BJ (cell line): ENCODE measurements around the gene SLC10A7. TPM values are rescaled to one million over a fixed set of nuclear protein-coding genes. Genes with fewer than 3 reads are reported as not detected.
"Not testable (repeated sequence)": the region's sequence is repeated elsewhere in the genome, so short reads cannot be mapped to it uniquely, and the experiment has no call there.

ENCODE experiments used
- CTCF ChIA-PET: fragments of 350-600 bp; formaldehyde crosslinking; extraction: SDS; loops from one replicate; lab custom pipeline; 2021; ENCODE audit warnings: antibody characterized with exemption, inconsistent platforms; lab: Yijun Ruan, JAX
- POLR2A ChIA-PET: fragments of 300-600 bp; sonication (Branson Sonifier 250); formaldehyde crosslinking; extraction: SDS; loops from one replicate; lab custom pipeline; 2021; ENCODE audit warnings: antibody characterized with exemption; lab: Charles Lee
- DNase-seq: peaks from one replicate; pipeline ENCODE4 v3.0.0-alpha.2; 2011; ENCODE audit warnings: low read depth
- H3K27me3 ChIP-seq: 2 replicates; pipeline ENCODE4 v1.6.0; 2011; ENCODE audit warnings: low read length; ENCODE audit not compliant: control insufficient read depth, insufficient read depth
- H3K36me3 ChIP-seq: 2 replicates; pipeline ENCODE4 v1.5.1; 2011; ENCODE audit warnings: low read length; ENCODE audit not compliant: control insufficient read depth, insufficient read depth
- H3K4me3 ChIP-seq: 2 replicates; pipeline ENCODE4 v1.5.1; 2011; ENCODE audit warnings: low read depth, mild to moderate bottlenecking, control low read depth, low read length
- polyA plus RNA-seq: library from polyadenylated mRNA; depleted of rRNA; stranded (reverse); fragments of >200 nt; gene quantifications from 2 replicates; pipeline ENCODE4 v1.2.3, GENCODE V29; 2011
- TF ChIP-seq, protein P1 (sequence below): IDR thresholded peaks from 2 replicates; pipeline ENCODE4 v1.5.1; 2011; ENCODE audit warnings: low read depth, mild to moderate bottlenecking, control low read depth, inconsistent platforms, low read length, moderate library complexity; ENCODE audit not compliant: insufficient read depth

Gene SLC10A7
- polyA plus RNA-seq, 1 experiment: 3.9 TPM

DNA sequence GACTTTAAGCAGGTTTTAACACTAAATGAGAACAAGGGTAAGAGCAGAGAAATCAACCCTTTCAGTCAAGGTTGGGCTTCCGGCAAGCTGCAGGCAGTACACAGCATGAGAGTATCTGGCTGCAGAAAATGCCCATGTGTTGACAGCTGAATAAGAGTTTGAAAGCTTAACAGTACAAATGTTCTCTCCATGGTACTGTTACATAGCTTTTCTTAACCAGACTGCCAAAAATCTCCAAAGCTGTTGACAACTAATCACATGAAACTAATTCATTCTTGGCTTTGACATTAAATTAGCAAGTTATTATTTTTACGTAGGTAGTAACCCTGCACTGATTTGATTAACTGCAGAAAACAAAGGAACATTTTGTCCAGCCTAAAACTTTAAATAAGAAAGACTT is 153.5 kb downstream of the SLC10A7 start:
- POLR2A ChIA-PET: no interaction called here
- Histone ChIP-seq H3K4me3 (no peak overlapping the region), H3K36me3 (no peaks in the 10 kb centered on the region), H3K27me3 (no peaks in the 10 kb centered on the region)
- CTCF ChIA-PET: no interaction called here
- TF ChIP-seq, protein P1, sequence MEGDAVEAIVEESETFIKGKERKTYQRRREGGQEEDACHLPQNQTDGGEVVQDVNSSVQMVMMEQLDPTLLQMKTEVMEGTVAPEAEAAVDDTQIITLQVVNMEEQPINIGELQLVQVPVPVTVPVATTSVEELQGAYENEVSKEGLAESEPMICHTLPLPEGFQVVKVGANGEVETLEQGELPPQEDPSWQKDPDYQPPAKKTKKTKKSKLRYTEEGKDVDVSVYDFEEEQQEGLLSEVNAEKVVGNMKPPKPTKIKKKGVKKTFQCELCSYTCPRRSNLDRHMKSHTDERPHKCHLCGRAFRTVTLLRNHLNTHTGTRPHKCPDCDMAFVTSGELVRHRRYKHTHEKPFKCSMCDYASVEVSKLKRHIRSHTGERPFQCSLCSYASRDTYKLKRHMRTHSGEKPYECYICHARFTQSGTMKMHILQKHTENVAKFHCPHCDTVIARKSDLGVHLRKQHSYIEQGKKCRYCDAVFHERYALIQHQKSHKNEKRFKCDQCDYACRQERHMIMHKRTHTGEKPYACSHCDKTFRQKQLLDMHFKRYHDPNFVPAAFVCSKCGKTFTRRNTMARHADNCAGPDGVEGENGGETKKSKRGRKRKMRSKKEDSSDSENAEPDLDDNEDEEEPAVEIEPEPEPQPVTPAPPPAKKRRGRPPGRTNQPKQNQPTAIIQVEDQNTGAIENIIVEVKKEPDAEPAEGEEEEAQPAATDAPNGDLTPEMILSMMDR: no peak
- no peak for DNase-seq

DNA sequence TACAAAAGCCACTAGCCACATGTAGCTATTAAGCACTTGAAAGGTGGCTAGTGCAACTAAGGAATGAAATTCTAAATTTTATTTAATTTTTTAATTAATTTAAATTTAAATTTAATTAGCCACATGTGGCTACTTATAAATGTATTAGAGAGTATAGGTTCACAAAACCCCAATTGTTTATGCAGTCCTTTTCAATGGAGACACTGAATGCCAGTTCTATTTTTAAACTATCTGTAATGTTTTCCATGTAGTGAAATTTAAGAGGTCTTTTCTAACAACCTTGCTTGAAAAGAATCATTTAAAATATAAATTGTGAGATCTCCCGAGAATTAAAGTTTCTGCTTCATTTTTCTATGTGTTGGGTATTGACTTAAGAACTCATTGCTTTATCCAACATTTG is 154.4 kb downstream of the SLC10A7 start:
- POLR2A ChIA-PET: no interaction called here
- TF ChIP-seq, protein P1: no peak
- no peaks in the 10 kb centered on the region for H3K27me3 ChIP-seq
- no peak for DNase-seq
- H3K36me3 ChIP-seq: no peaks in the 10 kb centered on the region
- no peak overlapping the region for H3K4me3 ChIP-seq
- CTCF ChIA-PET: no interaction called here

- ChIA-PET POLR2A (no interaction called here), CTCF (interaction anchor here (0.6 to 0.8 kb wide), 3 partner anchors 13 to 742 kb away, joined by 3 read pairs; no protein-coding TSS in a partner anchor)
- DNase-seq: no peak
- TF ChIP-seq, protein P1: no peak
- Histone ChIP-seq H3K36me3 (no peaks in the 10 kb centered on the region), H3K27me3 (no peaks in the 10 kb centered on the region), H3K4me3 (no peak overlapping the region)
These were observed 162.0 kb downstream of the SLC10A7 start for GRCh38 chr4:146359771-146360170.

DNA sequence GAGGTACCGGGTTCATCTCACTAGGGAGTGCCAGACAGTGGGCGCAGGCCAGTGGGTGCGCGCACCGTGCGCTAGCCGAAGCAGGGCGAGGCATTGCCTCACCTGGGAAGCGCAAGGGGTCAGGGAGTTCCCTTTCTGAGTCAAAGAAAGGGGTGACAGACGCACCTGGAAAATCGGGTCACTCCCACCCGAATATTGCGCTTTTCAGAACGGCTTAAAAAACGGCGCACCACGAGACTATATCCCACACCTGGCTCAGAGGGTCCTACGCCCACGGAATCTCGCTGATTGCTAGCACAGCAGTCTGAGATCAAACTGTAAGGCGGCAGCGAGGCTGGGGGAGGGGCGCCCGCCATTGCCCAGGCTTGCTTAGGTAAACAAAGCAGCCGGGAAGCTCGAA is 171.6 kb downstream of the SLC10A7 start:
- CTCF ChIA-PET: interaction anchor here (0.6 to 0.7 kb wide), 2 partner anchors 745 to 1516 kb away, joined by 3 read pairs; no protein-coding TSS in a partner anchor
- H3K27me3 ChIP-seq, H3K36me3 ChIP-seq, H3K4me3 ChIP-seq, DNase-seq, POLR2A ChIA-PET: not testable (repeated sequence)

DNA sequence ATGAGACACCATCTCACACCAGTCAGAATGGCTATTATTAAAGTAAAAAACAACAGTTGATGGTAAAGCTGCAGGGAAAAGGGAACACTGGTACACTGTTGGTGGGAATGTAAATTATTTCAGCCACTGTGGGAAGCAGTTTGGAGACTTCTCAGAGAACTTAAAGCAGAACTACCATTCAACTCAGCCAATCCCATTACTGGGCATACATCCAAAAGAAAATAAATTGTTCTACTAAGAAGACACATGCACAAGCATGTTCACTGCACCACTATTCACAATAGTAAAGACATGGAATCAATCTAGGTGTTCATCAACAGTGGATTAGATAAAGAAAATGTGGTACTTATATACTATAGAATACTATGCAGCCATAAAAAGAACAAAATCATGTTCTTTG is 172.4 kb downstream of the SLC10A7 start:
- CTCF ChIA-PET: no interaction called here

More for the DNA sequence above, 172.4 kb downstream of the SLC10A7 start:
- DNase-seq: no peak
- no peak overlapping the region for H3K4me3 ChIP-seq
- no peaks in the 10 kb centered on the region for H3K27me3 ChIP-seq
- TF ChIP-seq, protein P1: no peak
- H3K36me3 ChIP-seq: no peaks in the 10 kb centered on the region
- POLR2A ChIA-PET: no interaction called here
